Subcutaneous abdominal adipose tissue (tissue), 5 donors: ENCODE measurements around the gene AIFM1.

Source experiments
- H3K27ac ChIP-seq: one replicate; pipeline ENCODE4 v1.7.0; 2013; ENCODE audit warnings: low read depth, mild to moderate bottlenecking, inconsistent platforms, low read length, moderate library complexity
- H3K27me3 ChIP-seq, 5 donors: one replicate each; pipeline ENCODE4 v1.7.0; 2013; ENCODE audit warnings: low read length in 5 of 5, inconsistent platforms in 1 of 5; ENCODE audit not compliant: control insufficient read depth in 5 of 5, insufficient read depth in 4 of 5
- H3K36me3 ChIP-seq, 5 donors: one replicate each; pipeline ENCODE4 v1.7.0; 2013; ENCODE audit warnings: low read length in 5 of 5; ENCODE audit not compliant: control insufficient read depth in 5 of 5, insufficient read depth in 5 of 5
- H3K4me1 ChIP-seq, 5 donors: one replicate each; pipeline ENCODE4 v1.7.0; 2013; ENCODE audit warnings: low read length in 5 of 5, mild to moderate bottlenecking in 3 of 5, moderate library complexity in 1 of 5; ENCODE audit not compliant: control insufficient read depth in 5 of 5, insufficient read depth in 5 of 5
- H3K4me3 ChIP-seq, 5 donors: one replicate each; pipeline ENCODE4 v1.7.0; 2013; ENCODE audit warnings: low read length in 5 of 5, low read depth in 1 of 5
- H3K9ac ChIP-seq, 5 donors: one replicate each; pipeline ENCODE4 v1.7.0; 2013; ENCODE audit warnings: low read length in 5 of 5, mild to moderate bottlenecking in 4 of 5, moderate library complexity in 3 of 5
- H3K9me3 ChIP-seq, 5 donors: one replicate each; pipeline ENCODE4 v1.7.0; 2013; ENCODE audit warnings: low read length in 5 of 5; ENCODE audit not compliant: control insufficient read depth in 5 of 5
- donor health status: healthy.
- donor health status: healthy.
- donor health status: healthy.
- donor health status: healthy.
- donor health status: healthy.

AIFM1 gene

DNA sequence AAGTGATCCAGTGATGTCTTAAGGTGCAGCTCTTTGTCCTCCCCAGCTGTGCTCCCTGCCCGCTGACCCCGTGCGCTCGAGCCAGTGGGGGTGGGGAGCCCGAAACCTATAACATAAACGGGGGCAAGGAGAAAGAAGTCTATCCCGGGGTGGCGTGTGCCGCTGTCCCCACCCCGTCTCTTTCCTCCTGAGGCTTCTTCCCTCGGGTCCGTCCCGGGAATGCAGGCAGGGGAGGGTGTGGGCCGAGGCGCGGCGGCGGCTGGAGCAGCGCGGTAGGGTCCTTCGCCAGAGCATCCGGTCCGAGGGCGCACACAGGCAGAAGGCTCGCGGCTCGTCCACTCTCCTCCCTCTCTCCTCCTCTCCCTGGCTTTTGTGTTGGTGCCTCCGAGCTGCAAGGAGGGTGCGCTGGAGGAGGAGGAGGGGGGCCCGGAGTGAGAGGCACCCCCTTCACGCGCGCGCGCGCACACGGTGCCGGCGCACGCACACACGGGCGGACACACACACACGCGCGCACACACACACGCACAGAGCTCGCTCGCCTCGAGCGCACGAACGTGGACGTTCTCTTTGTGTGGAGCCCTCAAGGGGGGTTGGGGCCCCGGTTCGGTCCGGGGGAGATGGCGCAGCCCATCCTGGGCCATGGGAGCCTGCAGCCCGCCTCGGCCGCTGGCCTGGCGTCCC, 5.9 kb upstream of the AIFM1 start, which contains the start of gene RAB33A:
TSS of gene RAB33A (plus strand) at position 517 of the 681 bp plus-strand sequence. CDS start at position 618, 101 bp downstream.
- Histone ChIP-seq H3K9ac (no peak within 1 kb of the TSS), H3K36me3 (no peaks in the 10 kb centered on the region), H3K4me1 (peaks cover 2 to 31% (median 26%) of the 10 kb centered on the region in 5 donors), H3K27me3 (peaks cover 6 to 19% (median 14%) of the 10 kb centered on the region in 5 donors), H3K27ac (no peak within 1 kb of the TSS), H3K4me3 (peak within 1 kb of the TSS in 4 of 5 donors; percentile 48 to 70 (median 59)), H3K9me3 (no peaks in the 10 kb centered on the region)

DNA sequence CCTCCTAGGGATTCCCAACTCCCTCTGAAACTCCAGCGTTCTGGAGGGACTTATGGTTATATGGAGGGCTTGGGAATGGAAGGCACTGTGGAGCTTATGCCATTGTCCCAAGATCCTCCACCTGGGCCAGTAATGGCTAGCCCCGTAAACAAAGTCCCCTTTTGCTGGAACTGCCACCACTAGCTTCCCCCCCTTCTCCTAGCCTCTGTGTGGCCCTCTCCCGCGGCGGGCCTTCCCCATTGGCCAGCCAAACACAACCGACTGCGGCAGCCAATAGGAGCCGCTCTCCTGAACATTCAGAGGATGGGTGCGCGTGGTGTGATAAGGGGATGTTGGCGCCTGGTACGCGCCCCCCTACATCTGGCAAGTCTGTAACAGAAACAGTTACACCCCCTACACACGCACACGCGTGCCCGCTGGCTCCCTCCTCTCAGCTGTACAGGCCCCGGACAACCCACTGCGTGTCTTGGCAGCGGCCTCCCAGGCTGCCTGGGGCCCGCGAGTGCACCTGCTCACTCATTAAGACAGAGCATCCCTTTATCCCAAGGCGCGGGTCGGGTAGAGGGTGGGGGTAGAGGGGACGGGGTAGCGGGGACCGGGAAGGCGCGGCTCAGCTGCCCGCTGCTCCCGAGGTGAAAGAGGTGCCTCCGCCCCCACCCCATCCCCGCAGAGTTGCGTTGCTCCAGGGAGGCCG, 5.3 kb upstream of the AIFM1 start:
- Histone ChIP-seq H3K9me3 (no peaks in the 10 kb centered on the region), H3K27me3 (peaks cover 6 to 15% (median 14%) of the 10 kb centered on the region in 5 donors), H3K4me1 (peaks cover 2 to 33% (median 29%) of the 10 kb centered on the region in 5 donors), H3K4me3 (peak overlapping the region in 4 of 5 donors; percentile 48 to 70 (median 59)), H3K36me3 (no peaks in the 10 kb centered on the region), H3K9ac (no peak overlapping the region), H3K27ac (no peak overlapping the region)

DNA sequence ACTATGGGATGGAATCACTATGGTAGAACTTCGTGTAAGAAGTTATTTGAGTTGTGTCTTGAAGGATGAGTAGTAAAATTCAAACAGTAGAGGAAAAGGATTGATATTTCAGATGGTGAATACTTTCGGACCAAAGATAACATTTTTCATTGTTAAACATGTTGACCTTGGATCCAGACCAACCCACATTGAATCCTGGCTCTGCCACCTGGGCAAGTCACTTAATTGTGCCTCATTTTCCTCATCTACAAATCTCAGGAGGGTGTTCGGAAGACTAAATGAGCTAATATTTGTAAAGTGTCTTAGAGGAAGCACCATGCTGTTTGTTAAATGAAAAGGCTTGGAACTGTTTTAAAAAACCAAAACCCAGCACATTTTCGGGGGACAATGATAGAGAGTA, 1.4 kb upstream of the AIFM1 start:
- H3K4me1 ChIP-seq, result peaks cover 3 to 32% (median 29%) of the 10 kb centered on the region in 5 donors
- peak overlapping the region; percentile 84 for H3K27ac ChIP-seq
- H3K4me3 ChIP-seq, result peak overlapping the region in 2 of 5 donors; percentile 67 to 78
- H3K9ac ChIP-seq, result no peak overlapping the region
- peaks cover 3 to 10% (median 8%) of the 10 kb centered on the region in 5 donors for H3K27me3 ChIP-seq
- no peaks in the 10 kb centered on the region for H3K36me3 ChIP-seq
- H3K9me3 ChIP-seq, result peaks cover 0 to 6% (median 0%) of the 10 kb centered on the region in 5 donors

DNA sequence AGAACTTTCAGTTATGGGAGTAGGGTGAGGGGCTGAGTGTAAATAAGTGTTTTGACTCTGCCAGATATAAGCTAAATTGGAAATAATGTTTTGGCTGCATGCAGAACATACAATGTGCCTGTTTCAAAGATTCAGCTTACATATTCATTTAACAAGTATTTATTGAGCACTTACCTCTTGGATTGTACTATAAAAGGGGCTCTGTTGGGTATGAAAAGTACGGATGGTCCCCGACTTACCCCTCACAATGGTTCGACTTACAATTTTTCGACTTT, 799 bp upstream of the AIFM1 start:
- Histone ChIP-seq H3K36me3 (no peaks in the 10 kb centered on the region), H3K27me3 (peaks cover 0 to 8% (median 3%) of the 10 kb centered on the region in 5 donors), H3K27ac (peak overlapping the region; percentile 84), H3K9me3 (peaks cover 0 to 6% (median 0%) of the 10 kb centered on the region in 5 donors), H3K9ac (peak overlapping the region in 4 of 5 donors; percentile 55 to 64 (median 60)), H3K4me1 (peaks cover 3 to 29% (median 23%) of the 10 kb centered on the region in 5 donors), H3K4me3 (peak overlapping the region; percentile 48 to 78 (median 67))

DNA sequence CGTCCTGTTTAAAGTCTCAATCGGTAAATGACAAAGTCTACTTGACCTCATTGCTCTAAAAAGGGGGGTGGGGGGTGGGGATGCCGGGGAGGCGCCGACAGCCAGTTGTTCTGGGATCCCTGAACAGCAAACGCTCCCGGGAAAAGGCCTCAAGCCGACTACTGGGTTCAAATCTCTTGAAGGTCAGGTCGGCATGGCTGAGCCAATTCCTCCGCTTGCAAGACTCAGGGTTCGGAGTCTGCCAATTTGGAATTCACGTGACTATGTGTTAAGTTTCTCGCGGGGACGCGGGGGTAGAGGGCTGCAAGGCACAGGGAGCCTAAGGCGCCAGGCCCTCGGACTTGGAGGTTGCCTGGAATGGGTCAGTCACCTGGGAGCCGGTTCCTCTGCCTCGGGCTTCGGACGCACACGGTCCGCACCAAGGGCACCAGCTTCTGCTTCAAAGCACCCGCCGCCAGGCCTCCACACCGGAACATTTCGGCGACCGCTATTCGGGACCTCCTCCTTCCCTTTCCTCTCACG, 399 bp downstream of the AIFM1 start:
- peak overlapping the region; percentile 68 to 84 (median 76) for H3K9ac ChIP-seq
- peak overlapping the region; percentile 66 to 78 (median 67) for H3K4me3 ChIP-seq
- H3K27me3 ChIP-seq, result peaks cover 0 to 3% (median 0%) of the 10 kb centered on the region in 5 donors
- peak overlapping the region; percentile 84 for H3K27ac ChIP-seq
- H3K4me1 ChIP-seq, result peaks cover 3 to 23% (median 16%) of the 10 kb centered on the region in 5 donors
- no peaks in the 10 kb centered on the region for H3K36me3 ChIP-seq
- peaks cover 0 to 6% (median 0%) of the 10 kb centered on the region in 5 donors for H3K9me3 ChIP-seq

DNA sequence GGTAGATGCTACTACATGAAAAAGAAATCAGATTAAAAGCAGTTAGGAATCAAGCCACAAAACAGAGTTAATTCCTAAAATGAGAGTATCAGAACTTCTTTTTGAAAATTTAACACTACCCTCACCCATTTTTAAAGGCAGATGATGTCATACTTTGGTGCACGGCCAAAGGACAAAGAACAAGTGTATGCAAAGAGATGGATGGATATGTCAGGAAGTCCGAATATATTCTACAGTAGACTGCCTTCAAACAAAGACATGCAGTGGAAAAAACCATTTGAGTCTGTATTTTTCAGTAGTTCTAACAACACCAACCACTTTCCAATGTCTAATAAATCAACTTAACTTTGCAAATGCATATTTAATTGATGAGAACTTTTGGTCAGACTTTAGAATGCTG, 2.2 kb downstream of the AIFM1 start:
- Histone ChIP-seq H3K27me3 (no peaks in the 10 kb centered on the region), H3K4me3 (no peak overlapping the region), H3K36me3 (no peaks in the 10 kb centered on the region), H3K4me1 (peaks cover 3 to 23% (median 16%) of the 10 kb centered on the region in 5 donors), H3K9ac (no peak overlapping the region), H3K9me3 (peaks cover 0 to 6% (median 0%) of the 10 kb centered on the region in 5 donors), H3K27ac (no peak overlapping the region)

DNA sequence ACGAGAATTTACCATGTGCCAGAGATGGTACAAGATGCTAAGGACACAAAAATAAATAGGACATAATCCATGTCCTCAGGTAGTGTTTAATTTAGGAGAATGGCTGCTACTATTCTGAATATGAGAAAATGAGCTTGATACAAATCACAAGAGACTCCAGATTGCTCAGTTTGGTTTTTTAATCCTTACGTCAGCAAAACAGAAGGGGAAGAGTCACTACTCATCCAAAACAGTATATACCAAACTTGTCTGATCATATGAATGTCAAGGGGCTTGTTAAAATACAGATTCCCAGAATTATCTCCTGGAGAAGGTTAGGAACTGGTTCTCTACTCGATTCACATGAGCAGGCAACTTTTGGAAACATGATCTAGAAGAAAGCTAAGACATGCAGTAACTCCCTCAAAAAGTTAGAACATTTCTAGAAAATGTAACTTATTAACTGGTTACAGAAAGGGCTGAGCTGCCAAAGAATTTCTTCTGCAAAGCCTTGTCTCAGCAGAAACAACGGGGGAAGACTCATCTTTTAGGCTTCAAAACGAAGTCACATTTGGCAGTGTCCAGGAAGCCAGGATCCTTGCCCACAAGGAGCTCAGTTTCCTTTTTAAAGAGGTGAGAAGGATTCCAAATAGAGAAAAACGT, 3.4 kb downstream of the AIFM1 start:
- H3K36me3 ChIP-seq, result no peaks in the 10 kb centered on the region
- peaks cover 3 to 23% (median 16%) of the 10 kb centered on the region in 5 donors for H3K4me1 ChIP-seq
- peaks cover 0 to 6% (median 0%) of the 10 kb centered on the region in 5 donors for H3K9me3 ChIP-seq
- no peak overlapping the region for H3K9ac ChIP-seq
- no peak overlapping the region for H3K27ac ChIP-seq
- no peak overlapping the region for H3K4me3 ChIP-seq
- H3K27me3 ChIP-seq, result no peaks in the 10 kb centered on the region

DNA sequence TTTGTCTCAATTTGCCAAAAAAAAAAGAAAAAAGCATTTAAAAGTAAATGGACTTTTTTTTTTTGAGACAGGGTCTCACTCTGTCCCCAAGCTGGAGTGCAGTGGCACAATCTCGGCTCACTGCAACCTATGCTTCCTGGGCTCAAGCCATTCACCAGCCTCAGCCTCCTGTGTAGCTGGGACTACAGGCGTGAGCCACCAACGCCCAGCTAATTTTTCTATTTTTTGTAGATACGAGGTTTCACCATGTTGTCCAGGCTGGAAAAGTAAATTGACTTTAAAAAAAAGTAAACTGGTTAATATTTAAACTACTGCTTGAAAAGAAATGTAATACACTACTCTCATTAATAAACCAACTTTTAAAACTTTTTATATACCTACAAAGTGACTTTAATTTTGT, 5.9 kb downstream of the AIFM1 start:
- Histone ChIP-seq H3K27ac (no peak overlapping the region), H3K9ac (no peak overlapping the region), H3K36me3 (peaks cover 0 to 3% (median 0%) of the 10 kb centered on the region in 5 donors), H3K9me3 (no peaks in the 10 kb centered on the region), H3K27me3 (no peaks in the 10 kb centered on the region), H3K4me1 (peaks cover 0 to 15% (median 10%) of the 10 kb centered on the region in 5 donors), H3K4me3 (no peak overlapping the region)

DNA sequence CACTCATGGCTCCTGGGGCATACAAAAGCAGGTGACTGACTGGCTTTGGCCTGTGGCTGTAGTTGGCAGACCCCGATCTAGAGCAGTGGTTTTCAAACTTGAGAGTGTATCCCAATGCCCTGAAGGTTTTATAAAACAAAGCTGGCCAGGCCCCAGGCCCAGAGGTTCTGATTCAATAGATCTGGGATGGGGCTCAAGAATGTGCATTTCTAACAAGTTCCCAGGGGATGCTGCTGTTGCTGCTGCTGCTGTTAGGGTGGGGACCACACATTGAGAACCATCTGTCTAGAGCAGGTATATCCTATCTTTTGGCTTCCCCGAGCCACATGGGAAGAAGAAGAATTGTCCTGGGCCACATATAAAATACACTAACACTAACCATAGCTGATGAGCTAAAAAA, 7.3 kb downstream of the AIFM1 start:
- no peaks in the 10 kb centered on the region for H3K9me3 ChIP-seq

More for the DNA sequence above, 7.3 kb downstream of the AIFM1 start:
- H3K27me3 ChIP-seq, result no peaks in the 10 kb centered on the region
- peaks cover 0 to 8% (median 2%) of the 10 kb centered on the region in 5 donors for H3K4me1 ChIP-seq
- no peak overlapping the region for H3K27ac ChIP-seq
- H3K4me3 ChIP-seq, result no peak overlapping the region
- no peak overlapping the region for H3K9ac ChIP-seq
- peaks cover 0 to 3% (median 0%) of the 10 kb centered on the region in 5 donors for H3K36me3 ChIP-seq
